ENCODE measurements around the gene ZNF282.

ZNF282 gene

DNA sequence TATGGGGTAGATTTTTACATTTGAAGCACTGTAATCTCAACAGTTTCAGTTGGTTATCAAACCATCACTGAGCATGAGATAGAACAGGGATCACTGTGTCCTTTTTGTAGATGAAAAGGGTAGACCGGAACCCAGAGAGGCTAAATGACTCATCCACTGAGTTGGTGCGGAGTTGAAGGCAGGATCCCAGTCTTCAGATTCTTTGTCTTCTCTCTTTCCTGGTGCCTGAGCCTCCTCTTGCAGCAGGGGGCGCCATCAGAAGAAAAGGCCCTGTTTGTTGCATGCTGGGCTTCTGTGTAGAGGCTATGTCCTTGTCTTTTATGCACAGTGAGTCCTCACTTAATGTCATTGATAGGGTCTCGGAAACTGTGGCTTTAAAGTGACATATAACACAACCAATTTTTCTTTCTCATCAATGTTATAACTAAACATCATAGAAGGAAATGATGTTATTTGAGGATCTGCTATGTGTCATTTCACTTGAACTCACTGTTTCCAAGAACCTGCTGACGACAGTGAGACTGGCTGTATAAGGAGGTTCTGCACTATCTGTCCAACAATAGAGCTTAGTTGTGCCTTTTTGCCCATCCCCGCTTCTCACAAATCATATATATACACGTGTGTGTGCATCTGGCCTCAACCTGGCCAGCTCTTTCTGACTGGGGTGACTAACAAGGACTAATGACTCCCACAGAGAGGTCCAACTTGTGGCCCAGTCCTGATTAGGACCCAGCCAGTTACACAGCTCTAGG is 14.3 kb downstream of the ZNF282 start:
- Histone ChIP-seq H3K27me3 (no peaks in the 10 kb centered on the region), H3K4me1 (ENCODE audit: control insufficient read depth in 1 of 2, insufficient read depth in 1 of 2, low read depth in 1 of 2, low read length in 1 of 2) (no peaks in the 10 kb centered on the region), H3K4me3 (ENCODE audit: low read depth in 1 of 2, low read length in 1 of 2) (no peak overlapping the region), H3K27ac (no peak overlapping the region), H3K9me3 (no peaks in the 10 kb centered on the region), H3K36me3 (peaks cover 91% of the 10 kb centered on the region)
- peak; percentile 58 for TF ChIP-seq CTCF (IDR thresholded peaks at IDR 0.05)

- Histone ChIP-seq H3K4me3 (ENCODE audit: low read depth in 1 of 2, low read length in 1 of 2) (no peak overlapping the region), H3K27ac (no peak overlapping the region), H3K9me3 (no peaks in the 10 kb centered on the region), H3K4me1 (ENCODE audit: control insufficient read depth in 1 of 2, insufficient read depth in 1 of 2, low read depth in 1 of 2, low read length in 1 of 2) (no peaks in the 10 kb centered on the region), H3K36me3 (peaks cover 96% of the 10 kb centered on the region), H3K27me3 (no peaks in the 10 kb centered on the region)
- TF ChIP-seq CTCF (IDR thresholded peaks at IDR 0.05), result no peak
Observed at GRCh38 chr7:149210551-149210950, 15.2 kb downstream of the ZNF282 start.

- Histone ChIP-seq H3K36me3 (peaks cover 100% of the 10 kb centered on the region), H3K27ac (no peak overlapping the region), H3K4me1 (ENCODE audit: control insufficient read depth in 1 of 2, insufficient read depth in 1 of 2, low read depth in 1 of 2, low read length in 1 of 2) (no peaks in the 10 kb centered on the region), H3K4me3 (ENCODE audit: low read depth in 1 of 2, low read length in 1 of 2) (no peak overlapping the region), H3K9me3 (no peaks in the 10 kb centered on the region), H3K27me3 (no peaks in the 10 kb centered on the region)
- no peak for TF ChIP-seq CTCF (IDR thresholded peaks at IDR 0.05)
Observed at GRCh38 chr7:149214020-149214720, 18.8 kb downstream of the ZNF282 start.

- Histone ChIP-seq H3K27ac (no peak overlapping the region), H3K9me3 (no peaks in the 10 kb centered on the region), H3K27me3 (no peaks in the 10 kb centered on the region), H3K4me3 (ENCODE audit: low read depth in 1 of 2, low read length in 1 of 2) (no peak overlapping the region), H3K36me3 (peaks cover 100% of the 10 kb centered on the region), H3K4me1 (ENCODE audit: control insufficient read depth in 1 of 2, insufficient read depth in 1 of 2, low read depth in 1 of 2, low read length in 1 of 2) (no peaks in the 10 kb centered on the region)
- TF ChIP-seq CTCF (IDR thresholded peaks at IDR 0.05), result no peak
Observed at GRCh38 chr7:149216402-149216801, 21.1 kb downstream of the ZNF282 start.

- Histone ChIP-seq H3K36me3 (peaks cover 100% of the 10 kb centered on the region), H3K4me1 (ENCODE audit: control insufficient read depth in 1 of 2, insufficient read depth in 1 of 2, low read depth in 1 of 2, low read length in 1 of 2) (no peaks in the 10 kb centered on the region), H3K4me3 (ENCODE audit: low read depth in 1 of 2, low read length in 1 of 2) (no peak overlapping the region), H3K27ac (no peak overlapping the region), H3K9me3 (no peaks in the 10 kb centered on the region), H3K27me3 (no peaks in the 10 kb centered on the region)
- TF ChIP-seq CTCF (IDR thresholded peaks at IDR 0.05), result no peak
Observed at GRCh38 chr7:149217570-149217969, 22.2 kb downstream of the ZNF282 start.

Data from neutrophil (primary cell).